NCI-H2081 treated with DMSO at 0.1 percent for 48 hours (cell line): ENCODE results near the gene PKN2.

Source experiments
- DNase-seq: peaks from one replicate; lab custom pipeline; 2025; lab: John Stamatoyannopoulos, UW

The PKN2 gene

DNA sequence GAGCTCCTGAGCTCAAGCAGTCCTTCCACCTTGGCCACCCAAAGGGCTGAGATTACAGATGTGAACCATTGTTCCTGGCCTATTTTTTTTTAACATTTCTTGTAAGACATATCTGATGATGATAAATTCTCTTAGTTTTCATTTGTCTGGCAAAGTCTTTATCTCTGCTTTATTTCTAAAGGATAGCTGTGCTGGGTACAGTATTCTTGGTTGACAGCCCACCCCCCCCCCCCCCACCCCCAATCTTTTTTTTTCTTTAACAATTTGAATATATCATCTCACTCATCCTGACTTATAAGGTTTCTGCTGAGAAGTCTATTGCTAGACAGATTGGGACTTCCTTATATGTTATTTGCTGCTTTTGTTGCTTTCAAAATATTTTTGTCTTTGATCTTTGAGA is 51.3 kb downstream of the PKN2 start:
- no peak for DNase-seq

DNA sequence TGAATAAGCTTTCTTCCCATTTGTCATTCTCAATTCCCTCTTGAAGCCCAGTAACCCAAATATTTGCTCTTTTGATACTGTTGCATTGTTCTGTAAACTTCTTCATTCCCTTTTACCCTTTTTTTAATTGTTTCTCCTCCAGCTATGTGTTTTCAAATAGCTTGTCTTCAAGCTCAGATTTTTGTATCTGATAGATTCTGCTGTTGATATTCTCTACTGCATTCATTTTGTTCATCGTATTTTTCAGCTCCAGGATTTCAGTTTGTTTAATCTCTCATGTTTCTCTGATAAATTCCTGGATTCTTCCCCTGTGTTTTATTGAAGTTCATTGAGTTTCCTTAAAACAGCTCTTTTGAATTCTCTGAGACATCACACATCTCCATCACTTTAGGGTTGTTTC is 51.8 kb downstream of the PKN2 start:
- no peak for DNase-seq

DNA sequence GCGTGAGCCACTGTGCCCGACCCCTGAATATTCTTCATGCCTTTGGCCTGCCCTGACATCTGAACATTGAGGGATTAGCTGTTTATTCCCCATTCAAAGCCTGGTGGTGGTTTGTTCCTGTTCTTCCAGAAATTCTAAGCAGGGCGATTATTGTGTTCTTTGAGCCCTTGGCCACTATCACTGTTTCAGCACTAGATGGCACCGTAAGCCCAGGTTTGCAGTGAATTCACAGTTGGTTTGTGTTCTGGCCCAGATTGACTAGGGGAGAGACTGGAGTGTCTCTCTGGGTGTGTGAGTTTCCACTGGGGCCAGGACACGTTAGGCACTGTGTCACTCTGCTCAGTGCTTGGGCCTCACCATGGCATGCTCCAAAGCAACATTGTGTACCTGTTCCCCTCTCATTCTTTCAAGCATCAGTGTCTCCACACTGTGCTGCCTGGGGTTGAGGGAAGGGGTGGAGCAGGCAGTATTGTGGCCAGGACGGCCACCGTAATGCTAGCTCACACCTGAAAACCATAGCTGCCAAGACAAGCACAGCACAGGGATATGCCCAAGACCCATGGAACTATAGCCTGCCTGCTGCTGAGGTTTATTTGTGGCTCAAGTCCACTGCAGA is 52.7 kb downstream of the PKN2 start:
- no peak for DNase-seq

DNA sequence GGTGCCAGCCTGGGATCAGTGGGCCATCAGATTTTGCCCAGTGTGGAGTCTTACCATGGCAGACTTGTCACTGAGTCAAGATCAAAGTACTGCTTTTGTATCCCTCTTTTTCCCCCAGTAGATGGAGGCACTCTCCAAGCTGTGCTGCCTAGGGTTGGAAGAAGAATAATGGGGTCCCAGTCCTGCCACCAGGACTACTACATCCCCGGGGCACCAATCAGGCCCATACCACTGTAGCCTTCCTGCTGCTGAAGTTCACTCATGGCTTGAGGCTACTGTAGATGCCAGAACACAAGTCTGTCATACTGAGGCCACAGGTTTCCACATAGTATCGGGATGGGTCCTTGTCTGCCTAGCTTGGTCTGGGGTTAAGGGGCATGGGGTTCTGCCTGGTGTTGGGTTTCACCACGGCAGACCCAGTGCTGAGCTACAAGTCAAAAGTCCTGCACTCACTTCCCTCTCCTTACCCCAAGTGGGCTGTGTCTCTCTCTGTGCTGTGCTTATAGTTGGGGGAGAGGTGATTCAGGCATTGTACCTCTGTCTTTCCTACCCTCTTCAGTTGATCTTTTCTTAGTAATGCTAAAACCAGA is 53.4 kb downstream of the PKN2 start:
- DNase-seq: no peak

DNA sequence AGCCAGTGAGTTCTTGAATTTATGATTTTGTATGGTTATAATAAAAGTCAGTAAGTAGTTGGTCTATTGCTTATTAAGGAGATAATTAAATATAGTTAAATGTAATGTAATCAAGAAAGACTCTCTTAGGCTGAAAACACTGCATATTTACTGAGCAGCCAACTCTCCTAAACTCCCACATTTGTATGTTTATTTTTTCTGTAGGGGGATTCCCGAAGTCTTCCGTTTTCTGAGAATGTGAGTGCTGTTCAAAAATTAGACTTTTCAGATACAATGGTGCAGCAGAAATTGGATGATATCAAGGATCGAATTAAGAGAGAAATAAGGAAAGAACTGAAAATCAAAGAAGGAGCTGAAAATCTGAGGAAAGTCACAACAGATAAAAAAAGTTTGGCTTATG is 56.7 kb downstream of the PKN2 start:
- no peak for DNase-seq

DNA sequence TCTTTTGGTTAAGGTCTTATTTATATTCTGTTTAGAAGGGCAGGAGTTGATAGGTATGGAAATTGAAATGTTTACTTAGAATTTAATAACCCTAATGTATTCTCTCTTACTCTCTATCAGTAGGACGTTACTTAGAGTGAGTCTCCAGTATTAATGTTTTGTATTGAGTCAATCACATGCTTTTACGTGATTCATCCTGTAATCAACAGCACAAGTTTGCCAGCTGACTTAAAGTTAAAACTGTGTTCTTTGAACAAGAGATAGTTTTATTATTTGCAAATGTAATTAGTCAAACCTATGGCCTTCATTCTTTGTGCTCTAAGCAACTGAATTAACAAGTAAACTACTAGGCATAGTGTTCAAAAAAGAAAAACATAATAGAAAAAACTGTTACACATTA is 57.3 kb downstream of the PKN2 start:
- DNase-seq: no peak

DNA sequence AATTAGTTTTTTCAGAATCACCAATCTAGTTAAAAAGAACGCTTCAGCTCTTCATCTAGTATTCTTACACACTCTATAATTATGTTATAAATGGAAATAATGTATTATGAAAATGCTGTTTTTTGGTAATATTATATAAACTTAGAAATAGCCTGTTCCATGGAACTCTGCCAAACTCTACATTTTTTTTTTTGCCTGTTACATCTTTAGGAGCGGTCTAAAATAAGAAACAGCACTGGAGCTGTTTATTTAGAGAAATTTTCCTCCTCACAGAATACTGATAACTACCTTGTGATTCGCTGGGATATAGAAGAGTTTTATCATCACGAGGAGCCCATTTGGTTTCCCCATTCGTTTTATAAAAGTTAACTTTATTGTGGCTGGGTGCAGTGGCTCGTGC is 58.5 kb downstream of the PKN2 start:
- DNase-seq: no peak

DNA sequence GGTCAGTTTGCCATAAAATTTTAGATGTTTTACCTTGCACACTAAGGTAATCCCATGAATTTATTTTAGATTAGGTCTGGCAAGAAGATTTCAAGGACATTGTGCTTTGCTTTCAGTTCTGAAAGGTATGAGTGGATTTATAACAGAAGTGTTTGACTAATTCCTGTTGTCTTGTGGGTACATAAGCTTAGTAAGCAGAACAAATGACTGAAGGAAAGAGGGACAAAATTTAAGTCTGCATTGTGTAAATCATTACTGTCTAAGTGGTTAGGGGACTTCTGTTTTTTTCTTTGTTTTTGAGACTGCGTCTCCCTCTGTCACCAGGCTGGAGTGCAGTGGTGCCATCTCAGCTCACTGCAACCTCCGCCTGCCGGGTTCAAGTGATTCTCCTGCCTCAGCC is 60.1 kb downstream of the PKN2 start:
- no peak for DNase-seq

DNA sequence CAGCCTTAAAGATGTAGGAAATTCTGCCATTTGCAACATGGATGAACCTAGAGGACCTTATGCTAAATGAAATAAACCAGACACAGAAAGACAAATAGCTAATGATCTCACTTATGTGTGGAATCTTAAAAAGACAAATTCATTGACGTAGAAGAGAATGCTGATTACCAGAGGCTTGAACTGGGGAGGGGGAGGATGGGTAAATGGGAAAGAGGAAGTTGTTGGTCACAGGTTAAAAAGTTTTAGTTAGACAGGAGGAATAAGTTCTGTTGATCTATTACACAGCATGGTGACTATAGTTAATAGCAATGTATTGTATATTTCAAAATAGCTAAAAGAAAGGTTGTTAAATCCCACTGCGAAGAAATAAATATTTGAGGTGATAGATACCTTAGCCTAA is 62.8 kb downstream of the PKN2 start:
- DNase-seq: no peak

DNA sequence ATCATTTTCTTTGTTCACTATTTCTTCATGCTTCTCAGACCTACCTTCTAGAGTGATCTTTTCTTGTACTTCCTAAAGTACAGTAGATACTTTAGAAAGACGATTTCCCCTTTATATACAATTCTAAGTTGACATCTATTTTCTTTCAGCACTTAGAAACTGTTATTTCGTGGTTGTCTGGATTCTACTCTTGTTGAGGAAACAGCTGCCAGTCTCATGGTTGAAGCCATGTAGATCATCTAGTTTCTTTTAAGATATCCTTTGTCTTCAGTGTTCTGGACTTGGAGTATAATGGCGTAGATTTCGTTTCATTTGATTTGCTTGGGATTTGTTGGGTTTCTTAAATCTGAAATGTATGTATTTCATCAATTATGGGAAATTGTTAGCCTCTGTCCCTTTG is 67.6 kb downstream of the PKN2 start:
- no peak for DNase-seq

DNA sequence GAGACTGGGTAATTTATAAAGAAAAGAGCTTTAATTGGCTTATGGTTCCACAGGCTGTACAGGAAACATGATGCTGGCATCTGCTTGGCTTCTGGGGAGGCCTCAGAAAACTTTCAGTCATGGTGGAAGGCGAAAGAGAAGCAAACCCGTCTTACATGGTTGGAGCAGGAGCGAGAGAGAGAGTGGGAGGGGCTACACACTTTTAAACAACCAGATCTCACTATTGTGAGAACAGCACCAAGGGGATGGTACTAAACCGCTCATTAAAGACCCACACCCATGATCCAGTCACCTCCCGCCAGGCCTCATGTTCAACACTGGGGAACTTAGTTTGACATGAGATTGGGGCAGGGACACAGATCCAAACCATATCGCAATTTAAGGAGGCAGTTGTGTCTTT is 69.4 kb downstream of the PKN2 start:
- no peak for DNase-seq

DNA sequence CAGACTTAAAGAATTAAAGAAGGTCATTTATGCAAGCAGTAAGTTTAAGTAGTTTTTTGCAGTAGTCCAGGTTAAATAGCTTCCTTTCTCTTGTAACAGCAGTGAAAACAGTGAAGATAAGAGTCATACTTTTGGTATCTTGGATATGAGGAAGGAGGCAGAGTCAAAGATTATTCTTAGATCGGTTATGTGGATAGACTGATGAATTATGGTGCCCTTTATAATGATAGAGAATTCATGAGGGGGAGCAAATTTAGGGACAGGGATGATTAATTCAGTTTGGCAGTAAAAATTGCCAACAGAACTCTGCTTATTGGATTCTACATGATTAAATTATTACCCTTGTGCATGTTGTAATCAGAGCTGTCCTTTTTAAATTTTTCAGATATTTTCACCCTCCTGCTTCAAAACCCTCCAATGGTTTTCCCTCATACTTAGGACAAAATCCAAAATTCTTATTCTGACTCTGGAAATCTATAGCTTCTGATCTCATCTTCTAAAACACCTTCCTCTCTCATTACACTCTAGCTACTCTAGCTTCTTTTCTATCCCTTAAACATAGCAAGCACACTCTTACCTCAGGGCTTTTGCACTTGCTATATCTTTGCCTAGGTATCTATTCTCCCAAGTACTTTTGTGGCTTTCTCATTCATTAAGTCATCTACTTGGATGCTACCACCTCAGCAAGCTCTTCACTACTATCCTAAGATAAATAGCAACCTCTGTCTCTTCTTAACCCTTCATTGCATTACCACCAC is 79.8 kb downstream of the PKN2 start:
- DNase-seq: no peak

DNA sequence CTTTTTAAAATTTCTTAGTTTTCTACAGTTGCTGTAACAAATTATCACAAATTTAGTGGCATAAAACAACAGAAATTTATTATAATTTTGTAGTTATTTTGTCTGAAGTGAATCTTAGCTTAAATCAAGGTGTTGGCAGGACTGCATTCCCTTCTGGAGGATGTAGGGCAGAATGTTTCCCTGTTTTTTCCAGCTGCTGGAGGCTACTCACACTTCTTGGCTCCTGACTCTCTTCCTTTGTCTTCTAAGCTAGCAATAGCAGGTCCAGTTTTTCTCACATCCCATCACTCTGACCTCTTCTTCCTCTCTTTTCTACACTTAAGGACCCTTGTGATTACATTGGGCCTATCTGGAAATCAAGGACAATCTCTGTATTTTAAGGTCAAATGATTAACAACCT is 84.1 kb downstream of the PKN2 start:
- no peak for DNase-seq

DNA sequence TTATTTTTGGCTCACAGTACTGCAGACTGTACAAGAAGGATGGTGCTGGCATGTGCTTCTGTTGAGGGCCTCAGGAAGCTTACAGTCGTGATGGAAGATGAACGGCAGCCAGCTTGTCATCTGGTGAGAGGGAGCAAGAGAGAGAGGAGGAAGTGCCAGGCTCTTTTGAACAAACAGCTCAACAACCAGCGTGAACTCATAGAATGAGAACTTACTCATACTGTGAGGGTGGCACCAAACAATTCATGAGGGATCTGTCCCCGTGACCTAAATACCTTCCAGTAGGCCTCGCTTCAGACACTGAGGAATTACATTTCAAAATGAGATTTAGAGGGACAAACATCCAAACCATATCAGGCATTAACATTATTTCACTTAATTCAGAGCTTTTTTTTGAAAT is 84.7 kb downstream of the PKN2 start:
- no peak for DNase-seq

DNA sequence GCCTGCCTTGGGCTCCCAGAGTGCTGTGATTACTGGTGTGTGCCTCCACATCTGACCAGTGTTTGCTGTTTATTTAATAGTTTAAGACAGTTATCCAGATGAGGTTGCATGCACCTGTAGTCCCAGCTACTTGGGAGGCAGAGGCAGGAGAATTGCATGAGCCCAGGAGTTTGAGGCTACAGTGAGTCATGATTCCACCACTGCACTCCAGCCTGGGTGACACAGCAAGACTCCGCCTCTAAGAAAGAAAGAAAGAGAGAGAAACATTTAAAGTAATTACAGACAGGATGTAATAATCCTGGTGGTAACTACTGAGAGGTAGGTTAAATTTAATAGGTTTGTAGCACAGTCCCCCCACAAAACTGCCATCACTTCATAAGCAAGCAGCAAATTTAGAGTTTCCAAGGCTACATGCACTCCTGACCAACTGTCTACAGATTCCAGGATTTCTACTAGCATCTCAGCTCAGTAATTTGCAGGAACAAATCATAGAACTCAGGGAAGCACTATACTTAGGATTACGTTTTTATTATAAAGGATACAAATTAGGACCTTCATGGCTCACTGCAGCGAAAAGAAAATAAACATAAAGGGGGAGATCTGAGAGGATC is 89.6 kb downstream of the PKN2 start:
- no peak for DNase-seq

DNA sequence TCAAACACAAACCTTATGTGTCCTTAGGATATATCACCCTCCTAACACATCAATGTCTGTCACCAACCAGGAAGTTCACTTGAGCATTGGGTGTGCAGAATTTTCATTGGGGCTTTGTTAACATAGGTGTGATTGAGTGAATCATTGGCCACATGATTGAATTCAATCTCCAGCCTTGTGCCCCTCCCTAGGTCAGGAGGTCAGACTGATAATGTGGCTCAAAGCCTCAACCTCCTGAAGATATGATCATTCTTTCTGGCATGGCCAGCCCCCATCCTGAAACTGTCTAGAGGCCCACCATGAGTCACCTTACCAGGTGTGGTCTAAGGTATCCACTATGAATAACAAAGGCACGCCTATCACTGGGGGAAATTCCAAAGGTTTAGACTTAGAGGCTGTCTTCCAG is 90.1 kb downstream of the PKN2 start:
- no peak for DNase-seq

DNA sequence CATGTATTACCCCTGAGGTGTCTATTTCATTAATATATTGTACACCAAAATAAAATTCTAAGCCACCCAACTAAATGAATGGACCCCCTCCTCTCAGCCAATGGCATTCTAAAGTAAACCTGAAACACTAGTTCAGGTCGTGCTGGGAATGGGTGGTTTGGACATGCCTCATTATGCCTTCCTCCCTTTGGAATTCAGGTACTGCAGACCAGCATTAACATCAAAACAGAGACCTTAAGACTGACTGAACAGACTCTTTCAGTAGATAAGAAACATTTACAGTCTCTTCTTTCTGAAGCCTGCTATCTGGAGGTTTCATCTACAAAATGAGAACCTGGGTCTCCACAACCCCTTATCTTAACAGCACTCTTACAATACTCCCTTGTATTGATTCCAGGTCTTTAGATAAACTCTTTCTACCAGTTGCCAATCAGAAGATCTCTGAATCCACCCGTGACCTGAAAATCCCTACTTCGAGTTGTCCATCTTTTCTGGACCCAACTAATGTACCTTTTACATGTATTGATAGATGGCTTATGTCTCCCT is 93.6 kb downstream of the PKN2 start:
- DNase-seq: no peak

DNA sequence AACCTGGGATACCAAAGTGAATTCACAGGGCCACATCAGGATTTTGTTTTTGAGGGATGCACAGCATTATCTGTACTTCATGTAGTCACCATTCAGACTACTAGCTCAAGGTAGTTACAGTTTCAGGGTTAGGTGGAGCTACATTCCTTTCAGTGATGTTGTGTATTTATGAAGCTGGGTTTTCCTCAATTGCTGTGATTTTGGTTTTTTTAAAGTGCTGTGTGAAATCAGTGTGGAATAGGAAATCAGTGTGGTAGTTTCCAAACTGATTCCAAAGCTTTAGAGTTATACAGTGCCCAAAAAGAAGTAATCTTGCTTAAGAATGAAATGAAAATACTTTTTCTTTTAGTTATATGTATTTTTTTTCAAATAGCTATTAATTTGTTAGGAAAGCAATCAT is 95.8 kb downstream of the PKN2 start:
- DNase-seq: no peak

DNA sequence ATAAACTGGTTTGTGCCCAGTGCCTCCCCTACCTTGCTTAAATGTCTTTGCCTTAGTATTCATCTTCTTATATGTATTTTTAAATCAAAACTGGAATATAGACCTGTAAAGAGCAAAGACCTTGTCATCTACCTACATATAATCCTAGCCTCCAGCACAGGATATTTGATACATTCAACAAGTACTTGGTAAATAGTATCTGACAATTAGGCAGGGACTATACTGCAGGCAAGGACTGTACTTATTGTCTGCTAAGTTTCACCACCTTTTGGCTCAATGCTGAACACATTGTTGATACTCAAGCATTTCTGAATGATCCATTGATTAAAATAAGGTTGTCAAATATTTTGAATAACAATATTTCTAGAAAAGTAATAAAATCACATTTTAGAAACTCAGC is 96.4 kb downstream of the PKN2 start:
- no peak for DNase-seq

DNA sequence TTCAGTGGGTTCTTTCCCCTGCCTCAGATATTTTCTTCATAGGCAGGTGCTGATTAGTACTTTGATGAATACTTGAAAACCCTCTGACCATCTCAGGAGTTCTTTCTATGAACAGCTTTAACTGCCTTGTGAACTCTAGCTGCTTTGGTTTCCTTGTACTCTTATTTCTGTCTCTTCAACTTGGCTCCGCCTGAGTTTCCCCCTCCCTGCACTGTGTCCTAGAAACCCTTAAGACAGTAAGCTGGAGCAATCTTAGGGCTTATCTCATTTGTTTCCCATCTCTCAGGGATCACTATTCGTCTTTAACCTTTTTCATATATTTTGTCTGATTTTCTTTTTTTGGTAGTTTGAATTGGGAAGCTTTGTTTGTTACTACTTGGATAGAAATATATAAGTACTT is 99.1 kb downstream of the PKN2 start:
- DNase-seq: no peak

DNA sequence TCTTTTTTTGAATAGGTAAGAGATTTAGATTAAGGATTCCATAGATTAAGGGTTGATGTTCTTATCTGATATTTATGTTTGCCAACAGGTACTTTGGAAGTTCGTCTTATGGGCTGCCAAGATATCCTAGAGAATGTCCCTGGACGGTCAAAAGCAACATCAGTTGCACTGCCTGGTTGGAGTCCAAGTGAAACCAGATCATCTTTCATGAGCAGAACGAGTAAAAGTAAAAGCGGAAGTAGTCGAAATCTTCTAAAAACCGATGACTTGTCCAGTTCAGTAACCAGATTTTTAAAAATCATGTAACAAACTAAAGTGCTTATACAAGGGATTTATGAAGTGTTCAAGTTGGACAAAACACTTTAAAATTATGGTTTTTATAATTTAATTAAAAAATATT is 100.5 kb downstream of the PKN2 start:
- DNase-seq: no peak

DNA sequence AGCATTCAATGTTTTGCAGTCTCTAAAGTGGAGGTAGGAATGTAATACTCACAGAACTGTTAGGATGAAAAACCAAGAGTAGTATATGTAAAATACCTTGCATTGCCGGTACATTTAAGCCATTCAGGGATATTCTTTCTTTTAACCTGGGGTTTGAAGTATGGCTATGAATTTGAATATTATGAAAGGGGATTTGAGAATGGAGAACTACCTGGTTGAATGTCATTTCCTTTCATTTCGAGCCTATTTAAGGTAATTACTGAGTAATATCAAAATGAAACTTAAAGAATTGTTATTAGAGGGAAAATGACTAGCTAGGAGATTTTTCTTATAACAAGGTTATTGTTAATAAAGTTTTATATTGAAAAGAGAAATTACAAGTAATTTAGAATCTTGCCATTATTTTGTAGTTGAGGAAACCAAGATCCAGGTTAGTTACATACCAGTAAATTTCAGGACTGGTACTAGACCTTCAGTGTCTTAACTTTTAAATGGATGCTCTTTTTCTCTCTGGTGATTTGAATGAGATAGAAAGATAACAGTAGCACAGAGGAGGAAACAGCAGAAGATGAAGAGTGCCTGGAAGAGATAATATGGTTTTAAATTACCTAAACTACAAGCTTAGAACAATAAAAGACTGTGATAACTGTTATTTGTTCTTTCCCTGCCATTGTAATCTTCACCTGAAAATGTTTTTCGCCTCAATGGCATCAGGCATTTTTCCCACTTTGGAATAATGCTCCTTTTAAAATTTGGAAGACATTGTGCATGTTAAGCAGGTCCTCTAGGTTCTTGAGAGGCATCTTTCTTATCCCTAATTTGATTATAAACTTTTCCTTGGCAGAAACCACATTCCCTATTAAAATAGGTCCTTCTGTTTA is 103.2 kb downstream of the PKN2 start:
- DNase-seq: no peak
